Hematopoietic multipotent progenitor cell (in vitro differentiated cells): ENCODE results near the gene NECAB2. TPM values are rescaled to one million over a fixed set of nuclear protein-coding genes. Genes with fewer than 3 reads are reported as not detected.

Experiments
- DNase-seq, 3 donors: peaks; one replicate each; pipeline ENCODE4 v3.0.0-alpha.2; 2011 to 2015; ENCODE audit warnings: low read depth in 2 of 3, low spot score in 2 of 3
- total RNA-seq: library from RNA; depleted of rRNA; stranded (reverse); fragments of >200 nt; gene quantifications from one replicate; pipeline ENCODE4 v1.2.3, GENCODE V29; 2012

NECAB2 gene
- total RNA-seq, 1 donor = not detected

- no peak for DNase-seq
Observed at GRCh38 chr16:83965444-83966152, 2.4 kb upstream of the NECAB2 start.

GRCh38 chr16:83966153-83966696 lies 1.8 kb upstream of the NECAB2 start:
- DNase-seq = no peak

- DNase-seq = no peak
Observed at GRCh38 chr16:83967091-83967490, 953 bp upstream of the NECAB2 start.

GRCh38 chr16:83968306-83968851 lies 335 bp downstream of the NECAB2 start:
- DNase-seq = no peak

- DNase-seq = no peak
Observed at GRCh38 chr16:83968891-83969649, 1.0 kb downstream of the NECAB2 start.

GRCh38 chr16:83969771-83970429 lies 1.9 kb downstream of the NECAB2 start:
- no peak for DNase-seq

GRCh38 chr16:83970430-83970815 lies 2.4 kb downstream of the NECAB2 start:
- DNase-seq = no peak

GRCh38 chr16:83971165-83972130 lies 3.4 kb downstream of the NECAB2 start:
- no peak for DNase-seq

- no peak for DNase-seq
Observed at GRCh38 chr16:83972256-83973008, 4.4 kb downstream of the NECAB2 start.

- no peak for DNase-seq
Observed at GRCh38 chr16:83973077-83973476, 5.0 kb downstream of the NECAB2 start.

- no peak for DNase-seq
Observed at GRCh38 chr16:83973581-83974385, 5.7 kb downstream of the NECAB2 start.

GRCh38 chr16:83974475-83974874 lies 6.4 kb downstream of the NECAB2 start:
- no peak for DNase-seq

GRCh38 chr16:83975590-83976260 lies 7.7 kb downstream of the NECAB2 start:
- no peak for DNase-seq

- no peak for DNase-seq
Observed at GRCh38 chr16:83977056-83977815, 9.2 kb downstream of the NECAB2 start.

- no peak for DNase-seq
Observed at GRCh38 chr16:83978401-83978904, 10.4 kb downstream of the NECAB2 start.

GRCh38 chr16:83979441-83979840 lies 11.4 kb downstream of the NECAB2 start:
- no peak for DNase-seq

GRCh38 chr16:83980794-83981193 lies 12.8 kb downstream of the NECAB2 start:
- no peak for DNase-seq
